Endodermal cell (in vitro differentiated cells): Measurements from ENCODE around the gene TCF4. TPM values are rescaled to one million over a fixed set of nuclear protein-coding genes. Genes with fewer than 3 reads are reported as not detected.

Experiments
- DNase-seq: peaks from one replicate; pipeline ENCODE4 v3.0.0-alpha.2; 2017
- H3K27ac ChIP-seq: 2 replicates; pipeline ENCODE4 v1.5.1; 2013; ENCODE audit warnings: mild to moderate bottlenecking, low read depth, low read length, moderate library complexity
- H3K27me3 ChIP-seq: 2 replicates; pipeline ENCODE4 v1.6.1; 2013; ENCODE audit warnings: mild to moderate bottlenecking, low read length, moderate library complexity; ENCODE audit not compliant: insufficient read depth, control insufficient read depth, poor library complexity, severe bottlenecking
- H3K36me3 ChIP-seq: 2 replicates; pipeline ENCODE4 v1.7.0; 2013; ENCODE audit warnings: mild to moderate bottlenecking, low read length, moderate library complexity; ENCODE audit not compliant: control insufficient read depth, insufficient read depth
- H3K4me1 ChIP-seq: one replicate; pipeline ENCODE4 v1.7.0; 2013; ENCODE audit warnings: low read length; ENCODE audit not compliant: control insufficient read depth, insufficient read depth
- H3K4me3 ChIP-seq: 2 replicates; pipeline ENCODE4 v1.5.1; 2013; ENCODE audit warnings: mild to moderate bottlenecking, low read length, moderate library complexity
- H3K9ac ChIP-seq: 2 replicates; pipeline ENCODE4 v1.6.1; 2013; ENCODE audit warnings: mild to moderate bottlenecking, low read length, moderate library complexity; ENCODE audit not compliant: poor library complexity, severe bottlenecking; ENCODE audit errors: extremely low read depth
- H3K9me3 ChIP-seq: 2 replicates; pipeline ENCODE4 v1.6.1; 2013; ENCODE audit warnings: mild to moderate bottlenecking, low read length, moderate library complexity; ENCODE audit not compliant: control insufficient read depth
- H3K27ac Mint-ChIP-seq: 2 replicates; pipeline ENCODE4 v1.8.0; 2020; ENCODE audit warnings: mixed read lengths
- H3K27me3 Mint-ChIP-seq: 2 replicates; pipeline ENCODE4 v1.8.0; 2021; ENCODE audit warnings: mild to moderate bottlenecking, mixed read lengths; ENCODE audit not compliant: insufficient read depth
- H3K36me3 Mint-ChIP-seq: 2 replicates; pipeline ENCODE4 v1.8.0; 2020; ENCODE audit warnings: low read depth, mixed read lengths
- H3K4me1 Mint-ChIP-seq: 2 replicates; pipeline ENCODE4 v1.8.0; 2020; ENCODE audit warnings: mixed read lengths
- H3K4me3 Mint-ChIP-seq: 2 replicates; pipeline ENCODE4 v1.8.0; 2020; ENCODE audit warnings: mild to moderate bottlenecking, moderate library complexity, mixed read lengths
- H3K9me3 Mint-ChIP-seq: 2 replicates; pipeline ENCODE4 v1.8.0; 2020; ENCODE audit warnings: mild to moderate bottlenecking, mixed read lengths
- CTCF ChIP-seq: fragments of 200-600 bp; sonication (generic); conservative IDR thresholded peaks from 2 replicates; pipeline ENCODE4 v1.5.0; 2021; ENCODE audit warnings: antibody characterized with exemption, mild to moderate bottlenecking
- WGBS, 2 experiments: methylation state at CpG; one replicate each; pipeline versions ENCODE4 v1.1.5 to v1.1.7; 2013; ENCODE audit warnings: missing lambda C conversion rate in 2 of 2, mixed read lengths in 1 of 2; ENCODE audit not compliant: insufficient coverage in 1 of 2, insufficient read length in 1 of 2; 5-methylcytosine and 5-hydroxymethylcytosine counted together
- total RNA-seq, 2 donors: library from RNA; stranded (reverse); fragmentation: NEBNext Ultra II Directional in 1 of 2; extraction: Animal tissue kit (Norgen Biotek cat#: 25700) in 1 of 2; gene quantifications; 2 replicates in 1 of 2; 3 replicates in 1 of 2; pipeline ENCODE4 v1.2.1, GENCODE V29; 2021

Gene TCF4
- total RNA-seq, 2 donors from 2014 or later = 40.4 to 58.5 TPM

GRCh38 chr18:55375930-55376329 lies 212.1 kb downstream of the TCF4 start:
- 87 to 96% methylated on average over 5 of the region's 5 CpGs for WGBS, 2 experiments
- Mint-ChIP-seq H3K36me3 (peaks cover 6% of the 10 kb centered on the region), H3K4me3 (no peak overlapping the region), H3K9me3 (peaks cover 2% of the 10 kb centered on the region), H3K27ac (no peak overlapping the region), H3K4me1 (peaks cover 2% of the 10 kb centered on the region), H3K27me3 (no peaks in the 10 kb centered on the region)
- Histone ChIP-seq H3K36me3 (no peaks in the 10 kb centered on the region), H3K27ac (no peak overlapping the region), H3K27me3 (no peaks in the 10 kb centered on the region), H3K4me1 (no peaks in the 10 kb centered on the region), H3K4me3 (no peak overlapping the region), H3K9ac (no peak overlapping the region), H3K9me3 (peaks cover 3% of the 10 kb centered on the region)
- no peak for TF ChIP-seq CTCF
- DNase-seq = no peak

- Histone ChIP-seq H3K9ac (no peak overlapping the region), H3K36me3 (no peaks in the 10 kb centered on the region), H3K27me3 (no peaks in the 10 kb centered on the region), H3K4me1 (no peaks in the 10 kb centered on the region), H3K27ac (no peak overlapping the region), H3K4me3 (no peak overlapping the region), H3K9me3 (peaks cover 3% of the 10 kb centered on the region)
- Mint-ChIP-seq H3K36me3 (peaks cover 2% of the 10 kb centered on the region), H3K27me3 (no peaks in the 10 kb centered on the region), H3K4me3 (no peak overlapping the region), H3K27ac (no peak overlapping the region), H3K4me1 (peaks cover 2% of the 10 kb centered on the region), H3K9me3 (peaks cover 2% of the 10 kb centered on the region)
- no peak for TF ChIP-seq CTCF
- no peak for DNase-seq
- 100% methylated on average over 1 of the region's 1 CpG; no CpG with 5 or more reads in 1 of the 2 experiments for WGBS, 2 experiments
Measured at GRCh38 chr18:55374741-55375140, 213.3 kb downstream of the TCF4 start.

- no peaks in the 10 kb centered on the region for H3K36me3 ChIP-seq
- no peak overlapping the region for H3K4me3 Mint-ChIP-seq
- TF ChIP-seq CTCF = no peak
- DNase-seq = no peak
- peaks cover 2% of the 10 kb centered on the region for H3K9me3 Mint-ChIP-seq
- H3K27me3 Mint-ChIP-seq = no peaks in the 10 kb centered on the region
- H3K4me1 ChIP-seq = no peaks in the 10 kb centered on the region
- no peak overlapping the region for H3K4me3 ChIP-seq
- H3K4me1 Mint-ChIP-seq = peaks cover 2% of the 10 kb centered on the region
- H3K27ac Mint-ChIP-seq = no peak overlapping the region
- peaks cover 2% of the 10 kb centered on the region for H3K36me3 Mint-ChIP-seq
- H3K9me3 ChIP-seq = peaks cover 3% of the 10 kb centered on the region
- no peaks in the 10 kb centered on the region for H3K27me3 ChIP-seq
- H3K9ac ChIP-seq = no peak overlapping the region
- H3K27ac ChIP-seq = no peak overlapping the region
- WGBS, 2 experiments = 79 to 100% methylated on average over 1 to 2 of the region's 2 CpGs
Measured at GRCh38 chr18:55372209-55372608, 215.8 kb downstream of the TCF4 start.
